HCT116 (cell line): ENCODE data around the gene WDR59. TPM values are rescaled to one million over a fixed set of nuclear protein-coding genes. Genes with fewer than 3 reads are reported as not detected.
A peak's percentile ranks its signal among the peaks of the same experiment; 100 is the strongest.

Experiments used
- ATAC-seq: fragments of 200-7000 bp; cut with Tn5 transposase; 2 replicates; pipeline ENCODE4 v1.9.1; 2020; ENCODE audit warnings: mild to moderate bottlenecking, moderate library complexity
- BruUV-seq: library from RNA; stranded (reverse); fragments of 400-500 nt; replicated peaks from 2 replicates; lab custom pipeline; 2021; lab: Mats Ljungman, UMichigan
- CTCF ChIA-PET: fragments of 300-600 bp; sonication (Branson Sonifier 250); formaldehyde crosslinking; loops from one replicate; lab custom pipeline; 2021; ENCODE audit warnings: antibody characterized with exemption; lab: Charles Lee
- POLR2A ChIA-PET: fragments of 300-600, 350-600 bp; sonication (Branson Sonifier 250); formaldehyde crosslinking; loops from one replicate; lab custom pipeline; 2021; ENCODE audit warnings: antibody characterized with exemption; lab: Charles Lee
- RAD21 ChIA-PET, 2 experiments: fragments of 300-600 bp; sonication (Branson Sonifier 250); formaldehyde crosslinking; loops; one replicate each; lab custom pipeline; 2023; ENCODE audit warnings: low total read pairs in 2 of 2; ENCODE audit not compliant: uncharacterized antibody in 2 of 2, unreplicated experiment in 2 of 2, low non-redundant PET in 1 of 2; lab: Charles Lee
- DNase-seq: peaks from one replicate; pipeline ENCODE4 v3.0.0-alpha.2; 2010; ENCODE audit warnings: low read depth, low spot score
- H2AFZ ChIP-seq: fragments of 200-600 bp; shearing (Covaris generic), sonication (generic); 2 replicates; pipeline ENCODE4 v1.6.1; 2017; ENCODE audit warnings: low read depth, mixed run types, mixed read lengths, antibody characterized with exemption, low read length; ENCODE audit not compliant: poor library complexity, severe bottlenecking
- H3K27ac ChIP-seq: 2 replicates; pipeline ENCODE4 v1.5.1; 2012; ENCODE audit warnings: low read depth, low read length
- H3K27me3 ChIP-seq: fragments of 200-600 bp; sonication (generic); 2 replicates; pipeline ENCODE4 v1.6.1; 2016; ENCODE audit warnings: mixed run types, low read length, mixed read lengths; ENCODE audit not compliant: insufficient read depth
- H3K36me3 ChIP-seq, 2 experiments: fragments of 200-500 bp in 1 of 2; fragments of 200-600 bp in 1 of 2; sonication (Bioruptor generic) in 1 of 2; sonication (generic) in 1 of 2; 2 replicates each; pipeline versions ENCODE4 v1.5.1 to v1.6.1; 2014 to 2016; ENCODE audit warnings: low read length in 2 of 2, inconsistent platforms in 1 of 2, mixed read lengths in 1 of 2, mixed run types in 1 of 2; ENCODE audit not compliant: insufficient read depth in 2 of 2, control insufficient read depth in 1 of 2
- H3K4me1 ChIP-seq, 2 experiments: fragments of 200-600 bp in 1 of 2; sonication (generic) in 1 of 2; 2 replicates each; pipeline versions ENCODE4 v1.5.1 to v1.6.1; 2012 to 2017; ENCODE audit warnings: low read length in 2 of 2, inconsistent platforms in 1 of 2, mild to moderate bottlenecking in 1 of 2, mixed read lengths in 1 of 2, mixed run types in 1 of 2, moderate library complexity in 1 of 2; ENCODE audit not compliant: insufficient read depth in 2 of 2, control insufficient read depth in 1 of 2
- H3K4me2 ChIP-seq: fragments of 200-600 bp; sonication (generic); 2 replicates; pipeline ENCODE4 v1.6.1; 2017; ENCODE audit warnings: mixed run types, low read length, mixed read lengths
- H3K4me3 ChIP-seq, 2 experiments: fragments of 200-600 bp in 1 of 2; sonication (generic) in 1 of 2; replicated peaks in 1 of 2; 2 replicates each; pipeline ENCODE4 v1.5.1; 2011 to 2016; ENCODE audit warnings: low read length in 2 of 2, control low read depth in 1 of 2, low read depth in 1 of 2, mild to moderate bottlenecking in 1 of 2, mixed read lengths in 1 of 2, mixed run types in 1 of 2
- H3K79me2 ChIP-seq: fragments of 200-600 bp; sonication (generic); 2 replicates; pipeline ENCODE4 v1.6.1; 2017; ENCODE audit warnings: mild to moderate bottlenecking, mixed run types, low read length, moderate library complexity, mixed read lengths; ENCODE audit not compliant: insufficient read depth
- H3K9ac ChIP-seq: fragments of 200-600 bp; sonication (generic); 2 replicates; pipeline ENCODE4 v1.6.1; 2016; ENCODE audit warnings: low read length, mixed read lengths
- H3K9me2 ChIP-seq: fragments of 200-600 bp; sonication (generic), shearing (Covaris generic); 2 replicates; pipeline ENCODE4 v1.6.1; 2017; ENCODE audit warnings: mixed run types, mild to moderate bottlenecking, moderate library complexity; ENCODE audit not compliant: insufficient read depth
- H3K9me3 ChIP-seq, 2 experiments: fragments of 200-500 bp in 1 of 2; fragments of 200-600 bp in 1 of 2; sonication (Bioruptor generic) in 1 of 2; sonication (generic) in 1 of 2; 2 replicates each; pipeline ENCODE4 v1.6.1; 2014 to 2017; ENCODE audit warnings: low read length in 2 of 2, mixed read lengths in 2 of 2, inconsistent platforms in 1 of 2, low read depth in 1 of 2, mild to moderate bottlenecking in 1 of 2, mixed run types in 1 of 2, moderate library complexity in 1 of 2; ENCODE audit not compliant: control insufficient read depth in 1 of 2, insufficient read depth in 1 of 2
- H4K20me1 ChIP-seq: fragments of 200-600 bp; sonication (generic), shearing (Covaris generic); 2 replicates; pipeline ENCODE4 v1.6.1; 2017; ENCODE audit warnings: mixed run types, mild to moderate bottlenecking, moderate library complexity; ENCODE audit not compliant: insufficient read depth
- ATF3 ChIP-seq: IDR thresholded peaks from 2 replicates; pipeline ENCODE4 v1.6.1; 2012
- CTCF ChIP-seq, 3 experiments: fragments of 200-600 bp in 1 of 3; sonication (generic) in 1 of 3; IDR thresholded peaks in 2 of 3; conservative IDR thresholded peaks in 1 of 3; 2 replicates each; pipeline ENCODE4 v1.5.1; 2012 to 2017; ENCODE audit warnings: low read depth in 2 of 3, low read length in 2 of 3, antibody characterized with exemption in 1 of 3, borderline replicate concordance in 1 of 3, control low read depth in 1 of 3, mild to moderate bottlenecking in 1 of 3, mixed read lengths in 1 of 3, mixed run types in 1 of 3, moderate library complexity in 1 of 3; ENCODE audit not compliant: insufficient read depth in 1 of 3
- EGR1 ChIP-seq: IDR thresholded peaks from 2 replicates; pipeline ENCODE4 v1.6.1; 2012; ENCODE audit warnings: low read depth
- ELF1 ChIP-seq: IDR thresholded peaks from 2 replicates; pipeline ENCODE4 v1.6.1; 2012; ENCODE audit warnings: low read depth, borderline replicate concordance
- FOSL1 ChIP-seq: IDR thresholded peaks from 2 replicates; pipeline ENCODE4 v1.6.1; 2012; ENCODE audit warnings: low read depth
- JUND ChIP-seq: IDR thresholded peaks from 2 replicates; pipeline ENCODE4 v1.6.1; 2012
- MAX ChIP-seq: IDR thresholded peaks from 2 replicates; pipeline ENCODE4 v1.6.1; 2012
- POLR2A ChIP-seq: IDR thresholded peaks from 2 replicates; pipeline ENCODE4 v1.7.0; 2011; ENCODE audit warnings: borderline replicate concordance; ENCODE audit not compliant: insufficient read depth, insufficient read length; ENCODE audit errors: extremely low read depth
- POLR2AphosphoS5 ChIP-seq: IDR thresholded peaks from 2 replicates; pipeline ENCODE4 v1.6.1; 2011; ENCODE audit warnings: mild to moderate bottlenecking, low read depth, low read length, moderate library complexity
- RAD21 ChIP-seq: IDR thresholded peaks from 2 replicates; pipeline ENCODE4 v1.6.1; 2012; ENCODE audit warnings: low read depth, mild to moderate bottlenecking
- SP1 ChIP-seq: IDR thresholded peaks from 2 replicates; pipeline ENCODE4 v1.6.1; 2012; ENCODE audit warnings: low read depth
- YY1 ChIP-seq: IDR thresholded peaks from 2 replicates; pipeline ENCODE4 v1.6.1; 2011; ENCODE audit warnings: low read length, low read depth, moderate library complexity, mild to moderate bottlenecking; ENCODE audit not compliant: insufficient replicate concordance; ENCODE audit errors: extremely low read depth
- ZBTB33 ChIP-seq: IDR thresholded peaks from 2 replicates; pipeline ENCODE4 v1.6.1; 2011; ENCODE audit warnings: mild to moderate bottlenecking, low read length, moderate library complexity; ENCODE audit not compliant: insufficient replicate concordance; ENCODE audit errors: extremely low read depth
- intact Hi-C: fragments of 100-400 bp; cut with micrococcal nuclease; formaldehyde crosslinking; loops from 2 replicates; pipeline ENCODE4 v1.10.0; 2022
- total RNA-seq: library from RNA; stranded (reverse); gene quantifications from one replicate; pipeline ENCODE4 v1.2.1, GENCODE V29; 2021; ENCODE audit not compliant: unreplicated experiment

Gene WDR59
- total RNA-seq, 1 experiment from 2014 or later: 96.9 TPM

- H3K27ac ChIP-seq: no peak overlapping the region
- ChIA-PET POLR2A (no interaction called here), RAD21 (no interaction called here), CTCF (interaction anchor here (0.5 kb wide), 1 partner anchor 30 kb away, joined by 6 read pairs; no protein-coding TSS in a partner anchor)
- peaks cover 34 to 55% of the 10 kb centered on the region in 2 experiments for H3K4me1 ChIP-seq
- no peak for ATAC-seq
- H3K9ac ChIP-seq: peak overlapping the region; percentile 79; the same call in 1 of the 2 replicates
- no peaks in the 10 kb centered on the region for H3K36me3 ChIP-seq
- no peaks in the 10 kb centered on the region for H3K27me3 ChIP-seq
- H3K79me2 ChIP-seq: peaks cover 62% of the 10 kb centered on the region
- no peak overlapping the region for H2AFZ ChIP-seq
- no peaks in the 10 kb centered on the region for H3K9me3 ChIP-seq
- H3K9me2 ChIP-seq: no peaks in the 10 kb centered on the region
- H3K4me2 ChIP-seq: peak overlapping the region; percentile 90
- peak overlapping the region; percentile 70 to 71 for H3K4me3 ChIP-seq
- TF ChIP-seq ATF3 (no peak), JUND (no peak), SP1 (no peak), POLR2AphosphoS5 (no peak), FOSL1 (no peak), POLR2A (no peak), ELF1 (no peak), RAD21 (no peak), CTCF (IDR thresholded peaks at IDR 0.05 in 2 of 3, conservative IDR thresholded peaks at IDR 0.05 in 1 of 3; ENCODE audit: borderline replicate concordance in 1 of 3, insufficient read depth in 1 of 3, low read depth in 2 of 3, low read length in 2 of 3) (no peak), EGR1 (no peak), YY1 (no peak), ZBTB33 (no peak), MAX (no peak)
- no TSS peak for BruUV-seq
- no peak for DNase-seq
- intact Hi-C loops: no loop called here
- peaks cover 4% of the 10 kb centered on the region; the same call in 1 of the 2 replicates for H4K20me1 ChIP-seq
These were observed 15.7 kb upstream of the WDR59 start for GRCh38 chr16:75000481-75001081.
